DND-41 (cell line): Measurements from ENCODE around the gene TMEM39A.

Experiments used
- EZH2 ChIP-seq: IDR thresholded peaks from 3 replicates; pipeline ENCODE4 v1.6.1; 2012; ENCODE audit warnings: borderline replicate concordance, low read depth, mild to moderate bottlenecking, moderate library complexity, low read length, inconsistent platforms; ENCODE audit not compliant: severe bottlenecking
- TF ChIP-seq, protein P1 (sequence below): IDR thresholded peaks from 2 replicates; pipeline ENCODE4 v1.5.1; 2012; ENCODE audit warnings: borderline replicate concordance, low read length, moderate library complexity, mild to moderate bottlenecking; ENCODE audit not compliant: poor library complexity, severe bottlenecking; ENCODE audit errors: extremely low read depth

DNA sequence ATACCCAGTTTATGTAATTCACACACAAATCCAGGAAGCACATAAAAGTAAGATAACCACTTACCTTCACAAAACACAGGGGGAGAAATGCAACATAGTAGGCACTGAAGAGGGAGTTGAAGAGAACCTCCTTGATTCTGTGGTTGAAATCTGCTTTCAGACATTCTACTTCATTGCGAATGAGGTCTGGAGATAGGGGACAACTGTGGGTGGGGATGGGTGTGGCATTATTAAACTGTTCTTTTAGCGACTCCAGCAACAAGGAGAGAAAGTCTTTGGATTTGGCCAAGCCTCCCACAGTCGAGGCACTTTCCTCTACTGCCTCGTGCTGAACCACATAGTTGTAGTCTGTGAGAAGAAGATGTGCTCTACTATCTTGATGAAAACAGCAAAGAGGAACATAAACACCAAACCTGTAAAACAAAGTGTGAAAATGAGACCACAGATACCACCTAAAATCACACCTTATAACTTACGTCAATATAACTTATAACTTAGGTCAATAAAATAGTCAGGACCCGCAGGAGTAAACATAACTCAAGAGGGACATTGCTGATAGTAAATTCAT lies 25.6 kb downstream of the TMEM39A start:
- TF ChIP-seq, protein P1, sequence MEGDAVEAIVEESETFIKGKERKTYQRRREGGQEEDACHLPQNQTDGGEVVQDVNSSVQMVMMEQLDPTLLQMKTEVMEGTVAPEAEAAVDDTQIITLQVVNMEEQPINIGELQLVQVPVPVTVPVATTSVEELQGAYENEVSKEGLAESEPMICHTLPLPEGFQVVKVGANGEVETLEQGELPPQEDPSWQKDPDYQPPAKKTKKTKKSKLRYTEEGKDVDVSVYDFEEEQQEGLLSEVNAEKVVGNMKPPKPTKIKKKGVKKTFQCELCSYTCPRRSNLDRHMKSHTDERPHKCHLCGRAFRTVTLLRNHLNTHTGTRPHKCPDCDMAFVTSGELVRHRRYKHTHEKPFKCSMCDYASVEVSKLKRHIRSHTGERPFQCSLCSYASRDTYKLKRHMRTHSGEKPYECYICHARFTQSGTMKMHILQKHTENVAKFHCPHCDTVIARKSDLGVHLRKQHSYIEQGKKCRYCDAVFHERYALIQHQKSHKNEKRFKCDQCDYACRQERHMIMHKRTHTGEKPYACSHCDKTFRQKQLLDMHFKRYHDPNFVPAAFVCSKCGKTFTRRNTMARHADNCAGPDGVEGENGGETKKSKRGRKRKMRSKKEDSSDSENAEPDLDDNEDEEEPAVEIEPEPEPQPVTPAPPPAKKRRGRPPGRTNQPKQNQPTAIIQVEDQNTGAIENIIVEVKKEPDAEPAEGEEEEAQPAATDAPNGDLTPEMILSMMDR, result no peak
- no peak for TF ChIP-seq EZH2
